Natural killer cell (primary cell): ENCODE data around the gene ESPL1. TPM values are rescaled to one million over a fixed set of nuclear protein-coding genes. Genes with fewer than 3 reads are reported as not detected.
A peak's percentile ranks its signal among the peaks of the same experiment; 100 is the strongest.

ENCODE experiments used
- ATAC-seq, 3 donors: fragments of 150-1000 bp in 2 of 3; fragments of 200-7000 bp in 1 of 3; cut with Tn5 transposase; 1 replicate in 1 of 3; 2 replicates in 2 of 3; pipeline ENCODE4 v1.10.0; 2021; ENCODE audit warnings: mild to moderate bottlenecking in 2 of 3, moderate library complexity in 2 of 3
- DNase-seq, 2 donors: peaks; one replicate each; pipeline versions ENCODE4 v3.0.0 to v3.0.0-alpha.2; 2013 to 2021; ENCODE audit warnings: mixed read lengths in 1 of 2
- H3K27ac ChIP-seq: one replicate; pipeline ENCODE4 v1.5.1; 2013; ENCODE audit warnings: mild to moderate bottlenecking, low read length
- H3K27me3 ChIP-seq: one replicate; pipeline ENCODE4 v1.6.1; 2013; ENCODE audit warnings: low read length; ENCODE audit not compliant: control insufficient read depth, insufficient read depth
- H3K36me3 ChIP-seq: one replicate; pipeline ENCODE4 v1.6.1; 2013; ENCODE audit warnings: low read length; ENCODE audit not compliant: control insufficient read depth, insufficient read depth
- H3K4me1 ChIP-seq: one replicate; pipeline ENCODE4 v1.6.1; 2013; ENCODE audit warnings: low read length; ENCODE audit not compliant: control insufficient read depth, insufficient read depth
- H3K4me3 ChIP-seq: one replicate; pipeline ENCODE4 v1.5.1; 2013; ENCODE audit warnings: low read length
- H3K9me3 ChIP-seq: one replicate; pipeline ENCODE4 v1.6.1; 2013; ENCODE audit warnings: low read length; ENCODE audit not compliant: control insufficient read depth, insufficient read depth
- H3K27ac Mint-ChIP-seq, 2 donors: one replicate each; pipeline ENCODE4 v1.8.0; 2022; ENCODE audit warnings: mild to moderate bottlenecking in 2 of 2, mixed read lengths in 2 of 2, moderate library complexity in 1 of 2
- H3K27me3 Mint-ChIP-seq, 2 donors: one replicate each; pipeline ENCODE4 v1.8.0; 2022; ENCODE audit warnings: low read depth in 2 of 2, mixed read lengths in 2 of 2
- H3K36me3 Mint-ChIP-seq: one replicate; pipeline ENCODE4 v1.8.0; 2022; ENCODE audit warnings: mixed read lengths
- H3K4me1 Mint-ChIP-seq, 2 donors: one replicate each; pipeline ENCODE4 v1.8.0; 2022; ENCODE audit warnings: mixed read lengths in 2 of 2
- H3K4me3 Mint-ChIP-seq: one replicate; pipeline ENCODE4 v1.8.0; 2022; ENCODE audit warnings: mild to moderate bottlenecking, moderate library complexity, mixed read lengths
- H3K9me3 Mint-ChIP-seq, 2 donors: one replicate each; pipeline ENCODE4 v1.8.0; 2022; ENCODE audit warnings: mixed read lengths in 2 of 2
- CTCF ChIP-seq: fragments of 200-600 bp; IDR thresholded peaks from one replicate; pipeline ENCODE4 v1.8.0; 2022; ENCODE audit warnings: antibody characterized with exemption
- WGBS: methylation state at CpG from one replicate; pipeline ENCODE4 v1.1.7; 2013; ENCODE audit warnings: missing lambda C conversion rate; ENCODE audit not compliant: insufficient coverage; 5-methylcytosine and 5-hydroxymethylcytosine counted together
- intact Hi-C: fragments of 100-400 bp; cut with micrococcal nuclease; formaldehyde crosslinking; loops from one replicate; pipeline ENCODE4 v1.14.2; 2022
- total RNA-seq, 4 donors: library from RNA; stranded (reverse); fragments of 120-200 nt in 1 of 4; gene quantifications; one replicate each; pipeline versions ENCODE4 v1.2.3 to v1.2.4, GENCODE V29; 2013 to 2022

ESPL1 gene
- total RNA-seq, 3 donors from 2014 or later (not counting 1 experiment from before 2014, with no cell fraction given): 1.9 to 5.8 (median 3.1) TPM

GRCh38 chr12:53222170-53222721 lies 45.9 kb upstream of the ESPL1 start:
- Histone ChIP-seq H3K27me3 (no peaks in the 10 kb centered on the region), H3K4me3 (no peak overlapping the region), H3K36me3 (no peaks in the 10 kb centered on the region), H3K9me3 (no peaks in the 10 kb centered on the region), H3K4me1 (peaks cover 61% of the 10 kb centered on the region), H3K27ac (peak overlapping the region; percentile 100)
- intact Hi-C loops: loop anchor here (5.0 kb wide), 2 partner anchors 45 to 75 kb away; partner anchors contain the start of genes ESPL1, MYG1 and PFDN5
- H3K4me1 Mint-ChIP-seq: peaks cover 58 to 83% of the 10 kb centered on the region in 2 donors
- H3K36me3 Mint-ChIP-seq: no peaks in the 10 kb centered on the region
- peak overlapping the region; percentile 94 to 99 for H3K27ac Mint-ChIP-seq
- no peaks in the 10 kb centered on the region for H3K9me3 Mint-ChIP-seq
- H3K27me3 Mint-ChIP-seq: no peaks in the 10 kb centered on the region
- no peak for ATAC-seq
- TF ChIP-seq CTCF: no peak
- peak overlapping the region; percentile 76 for H3K4me3 Mint-ChIP-seq
- peak in 1 of 2 donors; percentile 42 for DNase-seq
- WGBS: 50% methylated on average over 1 of the region's 5 CpGs

GRCh38 chr12:53222806-53223261 lies 45.3 kb upstream of the ESPL1 start:
- no peak overlapping the region for H3K4me3 ChIP-seq
- intact Hi-C loops: loop anchor here (5.0 kb wide), 2 partner anchors 44 to 74 kb away; partner anchors contain the start of genes ESPL1, MYG1 and PFDN5
- peak overlapping the region; percentile 100 for H3K27ac ChIP-seq
- TF ChIP-seq CTCF: no peak
- DNase-seq (no peak), ATAC-seq (no peak)
- H3K9me3 ChIP-seq: no peaks in the 10 kb centered on the region
- H3K36me3 ChIP-seq: peaks cover 2% of the 10 kb centered on the region
- peaks cover 55% of the 10 kb centered on the region for H3K4me1 ChIP-seq
- peaks cover 52 to 78% of the 10 kb centered on the region in 2 donors for H3K4me1 Mint-ChIP-seq
- WGBS: 88% methylated on average over 3 of the region's 4 CpGs
- H3K9me3 Mint-ChIP-seq: no peaks in the 10 kb centered on the region
- no peaks in the 10 kb centered on the region for H3K36me3 Mint-ChIP-seq
- peak overlapping the region; percentile 45 for H3K4me3 Mint-ChIP-seq
- H3K27me3 Mint-ChIP-seq: no peaks in the 10 kb centered on the region
- H3K27me3 ChIP-seq: no peaks in the 10 kb centered on the region
- peak overlapping the region; percentile 94 to 99 for H3K27ac Mint-ChIP-seq

DNA sequence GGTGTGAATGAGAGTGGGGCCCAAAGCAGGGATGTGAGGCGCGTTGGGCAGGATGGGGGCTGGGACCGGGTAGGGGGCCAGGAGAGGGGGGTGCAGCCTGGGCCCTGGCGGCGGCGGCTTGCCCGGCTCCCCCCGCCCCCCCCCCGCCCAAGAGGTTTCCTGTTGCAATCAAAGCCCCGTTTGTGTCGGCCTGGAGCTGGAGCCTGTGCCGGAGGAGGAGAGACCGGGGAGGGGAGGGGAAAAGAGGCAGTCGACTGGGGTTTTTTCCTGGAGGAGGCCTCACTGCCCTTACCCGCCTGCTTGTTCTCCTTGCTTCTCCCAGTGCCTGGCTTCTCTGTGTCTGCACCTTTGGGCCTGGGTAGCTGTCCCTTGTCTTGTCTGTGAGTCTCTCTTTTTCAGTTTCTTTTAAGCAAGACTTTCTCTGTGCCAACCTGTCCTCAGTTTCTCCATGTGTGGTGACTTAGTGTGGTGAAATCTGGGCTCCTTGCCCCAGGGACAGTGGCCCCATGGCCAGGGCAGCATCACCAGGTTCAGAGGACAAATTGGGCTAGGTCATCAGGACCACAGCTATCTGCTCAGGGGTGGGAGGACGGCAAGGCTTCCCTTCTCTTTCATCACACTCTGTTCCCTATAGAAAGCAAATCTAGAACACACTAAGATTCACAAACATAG lies 44.6 kb upstream of the ESPL1 start:
- peaks cover 45 to 72% of the 10 kb centered on the region in 2 donors for H3K4me1 Mint-ChIP-seq
- H3K4me1 ChIP-seq: peaks cover 48% of the 10 kb centered on the region
- peak overlapping the region; percentile 38 for H3K4me3 Mint-ChIP-seq
- H3K36me3 Mint-ChIP-seq: no peaks in the 10 kb centered on the region
- H3K9me3 Mint-ChIP-seq: no peaks in the 10 kb centered on the region
- 12% methylated on average over 14 of the region's 16 CpGs for WGBS
- no peak for ATAC-seq
- no peaks in the 10 kb centered on the region for H3K27me3 Mint-ChIP-seq
- no peaks in the 10 kb centered on the region for H3K9me3 ChIP-seq
- intact Hi-C loops: loop anchor here (5.0 kb wide), 2 partner anchors 44 to 74 kb away; partner anchors contain the start of genes ESPL1, MYG1 and PFDN5
- peak in 1 of 2 donors; percentile 69 for DNase-seq
- H3K36me3 ChIP-seq: peaks cover 2% of the 10 kb centered on the region
- peak overlapping the region; percentile 100 for H3K27ac ChIP-seq
- TF ChIP-seq CTCF: no peak
- H3K4me3 ChIP-seq: no peak overlapping the region
- H3K27me3 ChIP-seq: no peaks in the 10 kb centered on the region
- peak overlapping the region; percentile 63 to 99 for H3K27ac Mint-ChIP-seq
